Keratinocyte (primary cell): ENCODE data around the gene S100A12.

Source experiments
- EZH2 ChIP-seq: IDR thresholded peaks from one replicate; pipeline ENCODE4 v1.6.1; 2012; ENCODE audit warnings: inconsistent platforms, mild to moderate bottlenecking, low read length, moderate library complexity
- TF ChIP-seq, protein P1 (sequence below), 3 experiments: IDR thresholded peaks in 1 of 3; conservative IDR thresholded peaks in 1 of 3; optimal IDR thresholded peaks in 1 of 3; 2 replicates in 2 of 3; 3 replicates in 1 of 3; pipeline versions ENCODE3 to v1.5.1; 2011; ENCODE audit warnings: low read length in 3 of 3, mild to moderate bottlenecking in 3 of 3, moderate library complexity in 2 of 3, control low read depth in 1 of 3, inconsistent platforms in 1 of 3; ENCODE audit not compliant: insufficient read depth in 2 of 3; ENCODE audit errors: extremely low read depth in 1 of 3

- TF ChIP-seq, protein P1, sequence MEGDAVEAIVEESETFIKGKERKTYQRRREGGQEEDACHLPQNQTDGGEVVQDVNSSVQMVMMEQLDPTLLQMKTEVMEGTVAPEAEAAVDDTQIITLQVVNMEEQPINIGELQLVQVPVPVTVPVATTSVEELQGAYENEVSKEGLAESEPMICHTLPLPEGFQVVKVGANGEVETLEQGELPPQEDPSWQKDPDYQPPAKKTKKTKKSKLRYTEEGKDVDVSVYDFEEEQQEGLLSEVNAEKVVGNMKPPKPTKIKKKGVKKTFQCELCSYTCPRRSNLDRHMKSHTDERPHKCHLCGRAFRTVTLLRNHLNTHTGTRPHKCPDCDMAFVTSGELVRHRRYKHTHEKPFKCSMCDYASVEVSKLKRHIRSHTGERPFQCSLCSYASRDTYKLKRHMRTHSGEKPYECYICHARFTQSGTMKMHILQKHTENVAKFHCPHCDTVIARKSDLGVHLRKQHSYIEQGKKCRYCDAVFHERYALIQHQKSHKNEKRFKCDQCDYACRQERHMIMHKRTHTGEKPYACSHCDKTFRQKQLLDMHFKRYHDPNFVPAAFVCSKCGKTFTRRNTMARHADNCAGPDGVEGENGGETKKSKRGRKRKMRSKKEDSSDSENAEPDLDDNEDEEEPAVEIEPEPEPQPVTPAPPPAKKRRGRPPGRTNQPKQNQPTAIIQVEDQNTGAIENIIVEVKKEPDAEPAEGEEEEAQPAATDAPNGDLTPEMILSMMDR (optimal IDR thresholded peaks at IDR 0.05 in 1 of 3, IDR thresholded peaks at IDR 0.05 in 1 of 3, conservative IDR thresholded peaks at IDR 0.05 in 1 of 3; ENCODE audit: extremely low read depth in 1 of 3, insufficient read depth in 2 of 3, low read length in 3 of 3) = no peak
- TF ChIP-seq EZH2 = no peak
Measured at GRCh38 chr1:153366261-153366660, 9.2 kb downstream of the S100A12 start.
